HG03342 (cell line): Measurements from ENCODE around the gene OR10H5.
"Not testable (repeated sequence)": the region's sequence is repeated elsewhere in the genome, so short reads cannot be mapped to it uniquely, and the experiment has no call there.

Source experiments
- ATAC-seq: cut with Tn5 transposase; IDR thresholded peaks from one replicate; pipeline ENCODE4 v1.9.1; 2021; ENCODE audit warnings: mild to moderate bottlenecking, moderate library complexity; ENCODE audit not compliant: unreplicated experiment

Gene OR10H5

DNA sequence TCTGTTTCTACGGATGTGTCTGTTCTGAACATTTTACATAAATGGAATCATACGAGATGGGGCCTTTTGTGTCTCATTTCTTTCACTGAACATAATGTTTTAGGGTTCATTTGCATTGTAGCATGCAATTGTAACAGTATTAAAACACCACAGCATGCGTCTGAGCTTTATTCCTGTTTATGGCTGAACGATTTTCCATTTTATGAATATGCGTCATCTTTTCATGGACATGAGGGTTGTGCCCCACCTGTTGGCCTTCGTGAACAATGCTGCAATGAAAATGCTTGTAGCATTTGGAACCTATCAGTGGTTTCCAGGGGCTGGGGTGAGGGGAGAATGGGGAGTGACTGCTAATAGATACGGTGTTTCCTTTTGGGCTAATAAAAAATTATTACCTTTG lies 22.9 kb downstream of the OR10H5 start:
- no peak for ATAC-seq

DNA sequence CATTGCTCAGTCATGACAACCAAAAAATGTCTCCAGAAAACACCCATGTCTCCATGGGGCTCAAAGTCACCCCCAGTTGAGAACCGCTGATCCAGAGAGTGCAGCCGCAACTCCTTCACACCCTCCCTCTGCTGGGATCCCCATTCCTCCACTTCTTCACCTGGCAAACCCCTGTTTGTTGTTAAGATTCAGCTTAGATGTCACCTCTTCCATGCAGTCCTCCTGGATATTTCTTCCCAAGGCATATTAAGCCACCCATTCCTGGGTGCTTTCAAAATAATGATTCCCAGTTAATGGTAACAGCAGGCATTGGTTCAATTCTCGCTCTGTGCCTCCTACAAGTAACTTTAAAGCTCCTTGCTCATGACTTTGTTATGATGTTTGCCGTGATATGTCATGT lies 24.0 kb downstream of the OR10H5 start:
- ATAC-seq, result no peak

DNA sequence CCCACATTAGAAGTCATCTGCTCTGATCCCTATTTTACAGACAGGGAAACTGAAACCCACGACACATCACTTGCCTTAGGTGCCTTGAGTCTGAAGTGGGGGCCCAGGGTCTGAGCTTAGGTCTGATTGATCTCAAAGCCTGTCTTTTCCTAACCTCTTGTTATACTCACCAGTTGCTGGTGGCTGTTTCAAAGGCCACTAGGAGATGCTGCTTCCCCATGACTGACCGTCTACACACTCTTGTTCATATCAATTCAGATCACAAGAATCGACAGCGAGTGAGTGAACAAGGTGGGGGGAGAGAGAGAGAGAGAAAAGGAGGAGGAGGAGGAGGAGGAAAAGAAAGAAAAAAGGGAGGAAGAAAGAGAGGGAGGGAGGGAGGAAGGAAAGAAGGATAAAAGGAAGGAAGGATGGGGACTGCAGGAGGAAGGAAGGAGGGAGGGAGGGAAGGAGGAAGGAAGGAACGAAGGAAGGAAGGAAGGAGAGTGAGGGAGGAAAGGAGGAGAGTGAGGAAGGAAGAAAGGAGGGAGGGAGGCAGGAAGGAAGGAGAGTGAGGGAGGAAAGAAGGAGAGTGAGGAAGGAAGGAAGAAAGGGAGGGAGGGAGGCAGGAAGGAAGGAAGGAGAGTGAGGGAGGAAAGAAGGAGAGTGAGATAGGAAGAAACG lies 24.7 kb downstream of the OR10H5 start:
- ATAC-seq, result no peak

DNA sequence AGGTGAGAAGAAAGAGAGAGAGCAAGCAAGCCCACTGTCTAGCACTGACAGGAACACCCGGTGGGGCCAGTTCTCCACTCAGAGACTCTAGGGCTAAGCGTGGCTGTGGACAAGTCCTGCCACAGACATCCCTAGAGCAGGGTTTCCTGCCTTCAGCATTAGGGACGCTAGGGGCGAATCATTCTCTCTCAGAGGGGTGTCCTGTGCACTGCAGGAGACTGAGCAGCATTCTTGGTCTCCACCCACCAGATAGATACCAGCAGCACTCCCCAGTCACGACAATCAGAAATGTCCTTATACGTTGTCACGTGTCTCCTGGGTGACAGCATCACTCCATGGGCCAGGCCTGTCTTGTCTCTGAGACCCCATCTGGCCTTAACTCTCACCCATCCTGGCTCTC lies 26.5 kb downstream of the OR10H5 start:
- ATAC-seq, result no peak

DNA sequence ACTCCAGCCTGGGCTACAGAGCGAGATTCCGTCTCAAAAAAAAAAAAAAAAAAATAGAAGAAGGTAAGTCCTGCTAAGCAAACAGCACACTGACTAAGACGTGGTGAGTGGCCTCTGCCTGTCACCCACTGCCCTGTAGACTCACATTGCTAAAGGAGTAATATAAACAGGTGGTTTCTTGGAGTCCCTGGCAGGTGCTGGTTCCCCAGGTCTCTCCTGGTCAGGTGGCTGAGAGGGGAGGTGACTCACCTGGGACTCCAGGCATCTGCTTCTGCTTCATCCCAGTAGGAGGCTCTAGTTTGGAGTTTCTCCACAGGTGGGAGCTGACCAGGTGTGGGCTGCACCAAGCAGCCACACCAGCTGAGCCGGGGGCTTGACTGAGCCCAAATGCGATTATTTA lies 27.8 kb downstream of the OR10H5 start, which contains the start of gene OR10H1:
TSS of gene OR10H1 (minus strand) at position 359 of the 400 bp plus-strand sequence. CDS start 7,627 bp downstream, outside the sequence.
- ATAC-seq, result no peak

DNA sequence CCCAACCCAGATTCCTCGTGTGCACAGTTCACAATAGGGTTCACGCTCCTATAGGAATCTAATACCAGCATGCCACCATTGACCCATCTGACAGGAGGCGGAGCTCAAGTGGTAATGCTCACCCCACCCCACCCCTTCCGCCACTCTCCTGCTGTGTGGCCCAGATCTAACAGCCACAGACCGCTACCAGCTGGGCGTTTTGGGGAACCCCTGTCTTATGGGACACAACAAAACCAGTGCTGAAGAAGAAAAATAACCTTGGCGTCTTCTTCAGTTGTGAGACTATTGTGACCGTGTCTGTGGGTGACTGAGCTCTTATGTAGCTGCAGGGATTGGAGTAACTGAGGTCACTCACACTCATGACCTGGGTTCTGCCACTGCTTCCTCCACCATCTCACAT lies 33.2 kb downstream of the OR10H5 start:
- no peak for ATAC-seq

DNA sequence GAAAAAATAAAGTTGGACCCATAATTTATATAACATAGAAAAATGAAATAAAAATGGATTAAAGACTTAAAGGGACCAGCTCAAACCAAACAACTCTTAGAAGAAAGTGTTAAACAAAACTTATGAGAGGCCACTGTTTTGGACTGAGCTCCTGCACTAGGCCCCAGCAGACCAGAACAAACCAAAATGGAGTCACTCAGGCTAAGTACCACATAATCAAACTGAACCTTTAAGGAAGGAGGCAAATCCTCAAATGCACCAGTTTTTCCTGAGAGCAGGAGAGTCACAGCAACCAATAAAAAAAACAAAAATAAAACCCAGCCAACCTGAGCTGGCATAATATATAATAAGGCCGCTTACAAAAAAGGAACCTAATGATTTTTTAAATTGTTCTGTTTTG lies 38.3 kb downstream of the OR10H5 start:
- no peak for ATAC-seq

DNA sequence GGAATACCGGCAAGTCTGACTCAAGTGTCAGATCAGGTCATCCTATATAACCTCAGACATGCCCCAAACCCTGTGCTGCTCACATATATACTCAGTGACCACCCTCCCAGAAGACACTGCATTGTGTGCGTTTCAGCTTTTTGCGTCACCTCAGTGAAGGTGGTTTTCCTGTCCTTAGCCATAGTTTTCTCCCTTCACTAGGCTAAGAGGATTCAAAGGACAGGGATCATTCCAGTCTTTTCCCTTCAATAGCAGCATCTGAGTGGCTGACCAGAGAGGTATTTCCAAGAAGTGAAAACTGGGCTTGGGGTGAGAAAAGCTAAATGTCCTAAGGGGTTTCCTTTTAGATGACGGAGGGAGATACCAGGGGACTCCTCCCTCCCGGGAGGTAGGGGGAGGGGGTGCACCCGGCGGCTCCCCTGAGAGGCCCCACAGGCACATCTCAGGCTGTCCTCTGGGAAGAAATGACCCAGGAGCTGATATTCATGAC lies 40.7 kb downstream of the OR10H5 start:
- ATAC-seq, result no peak

DNA sequence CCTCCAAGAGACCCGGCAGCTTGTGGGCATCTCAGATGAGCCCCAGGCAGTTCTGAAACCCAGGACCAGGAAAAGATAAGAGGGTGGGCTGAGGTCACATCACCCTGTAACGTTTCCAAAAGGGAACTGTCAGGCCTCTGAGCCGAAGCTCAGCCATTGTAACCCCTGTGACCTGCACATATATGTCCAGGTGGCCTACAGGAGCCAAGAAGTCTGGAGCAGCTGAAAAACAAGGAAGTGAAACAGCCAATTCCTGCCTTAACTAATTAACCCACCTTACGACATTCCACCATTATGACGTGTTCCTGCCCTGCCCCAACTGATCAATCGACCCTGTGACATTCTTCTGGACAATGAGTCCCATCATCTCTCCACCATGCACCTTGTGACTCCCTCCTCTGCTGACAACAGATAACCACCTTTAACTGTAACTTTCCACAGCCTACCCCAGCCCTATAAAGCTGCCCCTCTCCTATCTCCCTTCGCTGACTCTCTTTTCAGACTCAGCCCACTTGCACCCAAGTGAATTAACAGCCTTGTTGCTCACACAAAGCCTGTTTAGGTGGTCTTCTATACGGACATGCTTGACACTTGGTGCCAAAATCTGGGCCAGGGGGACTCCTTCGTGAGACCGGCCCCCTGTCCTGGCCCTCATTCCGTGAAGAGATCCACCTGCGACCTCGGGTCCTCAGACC lies 41.3 kb downstream of the OR10H5 start:
- ATAC-seq, result not testable (repeated sequence)

DNA sequence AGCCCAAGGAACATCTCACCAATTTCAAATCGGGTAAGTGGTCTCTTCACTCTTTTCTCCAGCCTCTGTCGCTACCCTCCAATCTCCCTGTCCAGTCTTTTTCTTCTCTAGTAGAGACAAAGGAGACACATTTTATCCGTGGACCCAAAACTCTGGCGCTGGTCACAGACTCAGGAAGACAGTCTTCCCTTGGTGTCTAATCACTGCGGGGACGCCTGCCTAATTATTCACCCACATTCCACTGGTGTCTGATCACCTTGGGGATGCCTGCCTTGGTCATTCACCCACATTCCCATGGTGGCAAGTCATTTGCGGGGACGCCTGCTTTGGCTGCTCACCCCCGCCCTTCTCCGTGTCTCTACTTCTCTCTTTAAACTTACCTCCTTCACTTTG lies 41.8 kb downstream of the OR10H5 start:
- no peak for ATAC-seq

DNA sequence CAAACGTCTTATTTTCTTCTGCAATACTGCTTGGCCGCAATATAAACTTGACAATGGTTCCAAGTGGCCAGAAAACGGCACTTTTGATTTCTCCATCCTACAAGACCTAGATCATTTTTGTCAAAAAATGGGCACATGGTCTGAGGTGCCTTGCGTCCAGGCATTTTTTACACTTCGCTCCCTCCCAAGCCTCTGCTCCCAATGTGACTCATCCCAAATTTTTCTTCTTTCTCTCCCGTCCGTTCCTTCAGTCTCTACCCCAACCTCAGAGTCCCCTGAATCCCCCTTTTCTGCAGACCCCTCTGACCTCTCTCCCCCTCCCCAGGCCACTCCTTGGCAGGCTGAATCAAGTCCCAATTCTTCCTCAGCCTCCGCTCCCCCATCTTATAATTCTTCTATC lies 42.3 kb downstream of the OR10H5 start:
- ATAC-seq, result no peak

DNA sequence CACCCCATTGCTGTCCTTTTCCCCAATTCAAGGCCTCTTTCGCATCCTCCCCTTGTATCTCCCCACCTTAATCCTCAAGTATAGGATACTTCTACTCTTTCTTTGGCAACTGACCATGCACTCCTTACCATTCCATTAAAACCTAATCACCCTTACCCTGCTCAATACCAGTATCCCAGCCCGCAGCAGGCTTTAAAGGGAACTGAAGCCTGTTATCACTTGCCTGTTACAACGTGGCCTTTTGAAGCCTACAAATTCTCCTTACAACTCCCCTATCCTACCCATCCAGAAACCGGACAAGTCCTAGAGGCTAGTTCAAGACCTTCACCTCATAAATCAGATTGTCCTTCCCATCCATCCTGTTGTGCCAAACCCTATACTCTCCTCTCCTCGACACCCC lies 44.2 kb downstream of the OR10H5 start:
- no peak for ATAC-seq

DNA sequence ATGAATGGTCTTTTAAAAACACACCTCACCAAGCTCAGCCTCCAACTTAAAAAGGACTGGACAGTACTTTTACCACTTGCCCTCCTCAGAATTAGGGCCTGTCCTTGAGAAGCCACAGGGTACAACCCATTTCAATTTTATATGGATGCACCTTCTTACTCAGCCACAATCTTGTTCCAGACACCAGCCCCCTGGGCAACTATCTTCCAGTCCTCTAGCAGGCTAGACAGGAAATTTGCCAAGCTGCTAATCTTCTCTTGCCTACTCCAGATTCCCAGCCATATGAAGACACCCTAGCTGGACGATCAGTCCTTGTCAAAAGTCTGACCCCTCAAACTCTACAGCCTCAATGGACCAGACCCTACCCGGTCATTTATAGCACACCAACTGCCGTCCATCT lies 46.8 kb downstream of the OR10H5 start:
- ATAC-seq, result not testable (repeated sequence)

DNA sequence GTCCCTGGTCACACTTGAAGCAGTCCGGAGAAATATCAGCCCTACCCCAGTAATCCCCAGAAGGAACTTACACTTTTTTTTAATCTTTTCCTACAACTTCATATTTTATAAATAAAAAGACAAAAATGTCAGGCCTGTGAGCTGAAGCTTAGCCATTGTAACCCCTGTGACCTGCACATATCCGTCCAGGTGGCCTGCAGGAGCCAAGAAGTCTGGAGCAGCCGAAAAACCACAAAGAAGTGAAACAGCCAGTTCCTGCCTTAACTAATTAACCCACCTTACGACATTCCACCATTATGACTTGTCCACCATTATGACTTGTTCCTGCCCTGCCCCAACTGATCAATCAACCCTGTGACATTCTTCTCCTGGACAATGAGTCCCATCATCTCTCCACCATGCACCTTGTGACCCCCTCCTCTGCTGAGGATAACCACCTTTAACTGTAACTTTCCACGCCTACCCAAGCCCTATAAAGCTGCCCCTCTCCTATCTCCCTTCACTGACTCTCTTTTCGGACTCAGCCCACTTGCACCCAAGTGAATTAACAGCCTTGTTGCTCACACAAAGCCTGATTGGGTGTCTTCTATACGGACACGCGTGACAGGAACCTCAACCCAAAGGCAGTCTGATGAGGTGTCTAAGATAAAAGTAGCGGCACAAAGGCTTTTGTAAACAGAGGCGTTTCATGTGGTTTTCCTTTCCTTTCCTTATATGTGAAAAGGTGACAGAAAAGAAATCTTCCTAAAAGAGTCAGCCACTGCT lies 48.3 kb downstream of the OR10H5 start:
- ATAC-seq, result not testable (repeated sequence)

DNA sequence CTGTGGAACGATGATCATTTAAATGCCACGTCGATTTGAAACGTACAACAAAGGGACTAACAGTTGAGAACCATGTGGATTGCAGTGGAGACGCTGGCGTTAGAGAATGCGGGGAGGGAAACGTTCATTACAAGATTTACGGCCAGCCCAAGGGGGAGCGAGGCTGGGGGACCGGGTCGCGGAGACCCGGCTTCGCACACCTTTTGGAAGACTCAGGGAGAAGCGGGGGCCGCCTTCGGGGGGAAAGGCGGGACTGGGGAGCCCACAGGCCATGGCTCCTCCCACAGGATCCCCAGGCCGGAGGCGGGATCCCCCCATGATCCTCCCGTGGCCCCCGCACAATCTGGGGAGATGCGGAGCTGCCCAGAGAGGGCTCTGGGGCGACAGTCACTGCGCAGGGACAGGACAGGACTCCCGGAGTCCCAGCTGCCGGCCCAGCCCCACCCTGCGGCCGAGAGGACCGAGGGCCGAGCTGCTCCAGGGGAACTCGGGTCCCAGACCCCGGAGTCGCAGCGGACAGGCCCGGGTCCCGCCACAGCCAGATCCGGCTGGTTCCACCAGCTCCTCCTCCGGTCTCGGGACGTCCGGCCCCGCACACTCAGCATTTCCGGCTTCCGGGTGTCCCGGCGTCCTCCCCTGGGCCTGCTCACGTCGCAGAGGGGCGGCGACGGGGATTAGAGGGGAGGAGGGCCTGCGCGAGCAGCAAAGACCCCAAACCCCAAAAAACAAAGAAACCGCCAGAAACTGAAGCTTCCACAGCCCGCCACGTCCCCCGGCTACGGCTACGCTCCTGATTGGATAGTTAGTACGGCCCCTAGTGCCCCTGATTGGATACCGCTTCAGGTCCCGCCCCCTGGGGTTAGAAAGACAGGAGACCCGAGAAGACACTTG lies 49.1 kb downstream of the OR10H5 start:
- peak; percentile 93 for ATAC-seq

DNA sequence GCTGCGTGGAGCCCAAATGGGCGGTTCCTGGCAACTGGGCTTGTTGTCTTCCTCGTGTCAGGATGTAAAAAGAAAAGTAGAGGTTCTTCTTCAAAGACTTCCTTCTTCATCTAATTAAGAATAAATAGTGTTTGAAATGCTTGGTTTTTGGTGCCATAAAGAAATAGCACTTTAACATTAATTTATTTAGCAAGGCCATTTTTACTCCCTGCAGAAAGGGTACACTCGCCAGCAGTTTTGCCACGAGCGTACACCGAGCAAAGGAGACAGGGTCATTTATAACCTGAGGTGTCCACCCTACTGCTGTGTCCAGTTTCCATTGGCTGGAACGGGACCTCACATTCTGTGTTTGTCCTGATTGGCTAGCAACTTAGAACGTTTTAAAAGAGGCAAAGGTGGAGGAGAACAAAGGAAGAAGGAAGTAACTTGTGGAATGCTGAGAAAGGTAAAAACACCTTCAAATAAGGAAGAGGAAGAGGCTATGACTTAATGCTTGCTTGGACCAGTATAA lies 49.8 kb downstream of the OR10H5 start:
- no peak for ATAC-seq

DNA sequence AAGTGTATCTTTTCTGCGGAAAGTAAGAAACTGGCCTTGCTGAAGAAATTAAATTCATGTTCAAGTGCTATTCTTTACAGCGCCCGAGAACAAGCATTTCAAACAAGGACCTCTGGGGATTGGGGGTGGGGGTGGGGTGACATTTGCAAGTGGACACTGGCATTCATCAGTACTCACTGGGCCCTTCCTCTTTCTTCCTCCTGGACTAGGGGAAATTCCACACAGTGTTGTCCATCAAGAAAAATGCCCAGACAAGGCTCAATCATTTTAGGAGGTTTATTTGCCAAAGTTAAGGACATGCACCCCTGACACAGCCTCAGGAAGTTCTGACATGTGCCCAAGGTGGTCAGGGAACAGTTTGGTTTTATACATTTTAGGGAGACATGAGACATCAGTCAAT lies 50.9 kb downstream of the OR10H5 start:
- ATAC-seq, result no peak

DNA sequence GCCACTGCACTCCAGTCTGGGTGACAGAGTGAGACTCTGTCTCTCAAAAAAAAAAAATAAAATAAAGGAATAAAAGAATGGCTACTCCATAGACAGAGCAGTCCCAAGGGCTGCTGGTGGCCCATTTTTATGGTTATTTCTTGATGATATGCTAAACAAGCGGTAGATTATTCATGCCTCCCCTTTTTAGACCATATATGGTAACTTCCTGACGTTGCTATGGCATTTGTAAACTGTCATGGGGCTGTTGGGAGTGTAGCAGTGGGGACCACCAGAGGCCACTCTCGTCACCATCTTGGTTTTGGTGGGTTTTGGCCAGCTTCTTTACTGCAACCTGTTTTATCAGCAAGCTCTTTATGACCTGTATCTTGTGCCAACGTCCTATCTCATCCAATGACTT lies 52.4 kb downstream of the OR10H5 start:
- not testable (repeated sequence) for ATAC-seq

DNA sequence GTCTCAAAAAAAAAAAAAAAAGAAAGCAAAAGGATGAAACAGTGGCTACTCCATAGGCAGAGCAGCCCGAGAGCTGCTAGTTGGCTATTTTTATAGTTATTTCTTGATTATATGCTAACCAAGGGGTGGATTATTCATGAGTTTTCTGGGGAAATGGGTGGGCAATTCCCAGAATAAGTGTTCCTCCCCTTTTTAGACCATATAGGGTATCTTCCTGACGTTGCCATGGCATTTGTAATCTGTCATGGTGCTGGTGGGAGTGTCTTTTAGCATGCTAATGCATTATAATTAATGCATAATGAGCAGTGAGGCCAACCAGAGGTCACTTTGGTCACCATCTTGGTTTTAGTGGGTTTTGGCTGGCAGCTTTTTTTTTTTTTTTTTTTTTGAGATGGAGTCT lies 53.4 kb downstream of the OR10H5 start:
- ATAC-seq, result no peak

DNA sequence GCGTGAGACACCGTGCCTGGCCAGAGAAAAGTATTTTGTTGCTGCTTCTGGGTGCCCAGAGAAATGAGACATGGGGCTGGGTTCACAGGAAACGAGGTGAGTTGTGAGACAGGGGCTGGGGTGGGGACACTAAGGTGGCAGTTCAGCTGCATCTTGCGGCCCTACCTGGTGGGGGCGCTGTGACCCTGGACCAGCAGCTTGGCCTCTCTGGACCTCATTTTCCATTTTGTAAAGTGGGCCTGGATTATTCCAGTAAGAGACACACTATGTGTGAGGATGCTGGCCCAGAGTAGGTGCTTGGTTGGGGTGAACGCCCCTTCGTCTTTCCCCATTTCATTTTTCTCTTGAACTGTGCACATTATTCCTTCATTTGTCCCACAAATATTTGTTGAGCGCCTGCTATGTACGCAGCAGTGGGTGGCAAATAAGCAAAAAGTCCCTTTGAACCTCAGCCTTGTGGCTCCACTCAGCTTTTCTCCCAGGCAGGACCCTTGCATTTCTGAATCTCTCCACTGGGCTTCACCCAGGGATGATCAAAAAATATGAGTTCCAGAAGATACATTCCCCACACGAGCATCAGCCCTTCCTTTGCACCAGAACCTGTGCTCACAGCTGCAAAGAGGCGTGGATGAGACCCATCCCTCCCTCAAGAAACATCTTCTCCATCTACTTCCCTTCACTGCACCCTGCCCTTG lies 54.6 kb downstream of the OR10H5 start:
- no peak for ATAC-seq
